NB4 (cell line): ENCODE results near the gene PDE6B.

ENCODE experiments used
- CTCF ChIP-seq: IDR thresholded peaks from one replicate; pipeline ENCODE4 v1.5.1; 2012; ENCODE audit warnings: low read depth, low read length
- MAX ChIP-seq: IDR thresholded peaks from 2 replicates; pipeline ENCODE4 v1.6.1; 2011; ENCODE audit warnings: low read depth, low read length
- MYC ChIP-seq: IDR thresholded peaks from 2 replicates; pipeline ENCODE4 v1.6.1; 2011; ENCODE audit warnings: low read depth, low read length
- POLR2A ChIP-seq: IDR thresholded peaks from 2 replicates; pipeline ENCODE4 v1.6.1; 2011; ENCODE audit warnings: mild to moderate bottlenecking; ENCODE audit not compliant: insufficient read length; ENCODE audit errors: extremely low read depth

- TF ChIP-seq POLR2A (no peak), MAX (no peak), CTCF (no peak), MYC (no peak)
Observed at GRCh38 chr4:709348-709747, 84.0 kb downstream of the PDE6B start.
